Mesenteric fat pad (tissue), 1 donor: Measurements from ENCODE around the gene PPP1R14C. TPM values are rescaled to one million over a fixed set of nuclear protein-coding genes. Genes with fewer than 3 reads are reported as not detected.
"Not testable (repeated sequence)": the region's sequence is repeated elsewhere in the genome, so short reads cannot be mapped to it uniquely, and the experiment has no call there.

Source experiments
- DNase-seq: peaks from one replicate; pipeline ENCODE4 v3.0.0-alpha.2; 2020; ENCODE audit warnings: low spot score
- total RNA-seq: library from RNA; stranded (reverse); fragmentation: NEBNext Ultra II Directional; extraction: Animal tissue kit (Norgen Biotek cat#: 25700); gene quantifications from one replicate; pipeline ENCODE4 v1.2.1, GENCODE V29; 2021
- donor health status: DM: yes; HTN: yes; CAD: no.

Gene PPP1R14C
- total RNA-seq, 1 donor from 2014 or later: 0.26 TPM

- DNase-seq: not testable (repeated sequence)
Measured at GRCh38 chr6:150137711-150138110, 5.1 kb upstream of the PPP1R14C start.

- no peak for DNase-seq
Measured at GRCh38 chr6:150138638-150139037, 4.2 kb upstream of the PPP1R14C start.

- DNase-seq: no peak
Measured at GRCh38 chr6:150139533-150139932, 3.3 kb upstream of the PPP1R14C start.

- DNase-seq: no peak
Measured at GRCh38 chr6:150140236-150140969, 2.4 kb upstream of the PPP1R14C start.

- no peak for DNase-seq
Measured at GRCh38 chr6:150142097-150142669, 661 bp upstream of the PPP1R14C start.

- no peak for DNase-seq
Measured at GRCh38 chr6:150143516-150144293, 861 bp downstream of the PPP1R14C start.

GRCh38 chr6:150144294-150144868 lies 1.5 kb downstream of the PPP1R14C start:
- no peak for DNase-seq

- DNase-seq: no peak
Measured at GRCh38 chr6:150145427-150145826, 2.6 kb downstream of the PPP1R14C start.

- no peak for DNase-seq
Measured at GRCh38 chr6:150145830-150146229, 3.0 kb downstream of the PPP1R14C start.

- no peak for DNase-seq
Measured at GRCh38 chr6:150146436-150146835, 3.6 kb downstream of the PPP1R14C start.

- DNase-seq: no peak
Measured at GRCh38 chr6:150149146-150149545, 6.3 kb downstream of the PPP1R14C start.

GRCh38 chr6:150150458-150150820 lies 7.6 kb downstream of the PPP1R14C start:
- no peak for DNase-seq

GRCh38 chr6:150150821-150151646 lies 8.2 kb downstream of the PPP1R14C start:
- DNase-seq: no peak

GRCh38 chr6:150152891-150153876 lies 10.3 kb downstream of the PPP1R14C start:
- no peak for DNase-seq

- no peak for DNase-seq
Measured at GRCh38 chr6:150153905-150154492, 11.2 kb downstream of the PPP1R14C start.

- no peak for DNase-seq
Measured at GRCh38 chr6:150156460-150156859, 13.6 kb downstream of the PPP1R14C start.

GRCh38 chr6:150157081-150157480 lies 14.2 kb downstream of the PPP1R14C start:
- DNase-seq: no peak

GRCh38 chr6:150159757-150160156 lies 16.9 kb downstream of the PPP1R14C start:
- no peak for DNase-seq

GRCh38 chr6:150163970-150164369 lies 21.1 kb downstream of the PPP1R14C start:
- no peak for DNase-seq
